Caco-2 (cell line): ENCODE measurements around the gene ATP8A2. TPM values are rescaled to one million over a fixed set of nuclear protein-coding genes. Genes with fewer than 3 reads are reported as not detected.

ENCODE experiments used
- BruUV-seq: library from RNA; stranded (reverse); fragments of 400-500 nt; replicated peaks from 2 replicates; lab custom pipeline; 2021; lab: Mats Ljungman, UMichigan
- CTCF ChIA-PET: fragments of 300-600 bp; sonication (Branson Sonifier 250); formaldehyde crosslinking; loops from one replicate; lab custom pipeline; 2022; ENCODE audit warnings: antibody characterized with exemption; lab: Charles Lee
- POLR2A ChIA-PET: fragments of 300-600 bp; sonication (Branson Sonifier 250); formaldehyde crosslinking; loops from one replicate; lab custom pipeline; 2022; ENCODE audit warnings: antibody characterized with exemption; lab: Charles Lee
- DNase-seq, 2 experiments: peaks; one replicate each; pipeline versions ENCODE4 v3.0.0 to v3.0.0-alpha.2; 2020 to 2022
- H3K27me3 ChIP-seq: replicated peaks from 2 replicates; pipeline ENCODE4 v1.6.0; 2011; ENCODE audit warnings: low read length; ENCODE audit not compliant: control insufficient read depth, insufficient read depth
- H3K36me3 ChIP-seq: 2 replicates; pipeline ENCODE4 v1.5.1; 2011; ENCODE audit warnings: low read length; ENCODE audit not compliant: control insufficient read depth, insufficient read depth
- H3K4me1 ChIP-seq: fragments of 250-450 bp; sonication (Bioruptor Pico); 2 replicates; pipeline ENCODE4 v1.5.1; 2020; ENCODE audit warnings: mild to moderate bottlenecking
- H3K4me3 ChIP-seq: 2 replicates; pipeline ENCODE4 v1.5.1; 2011; ENCODE audit warnings: low read depth, mild to moderate bottlenecking, control low read depth, low read length
- H3K9me3 ChIP-seq: fragments of 250-450 bp; sonication (Bioruptor Pico); 2 replicates; pipeline ENCODE4 v1.5.1; 2020; ENCODE audit warnings: mild to moderate bottlenecking, moderate library complexity
- H3K27ac Mint-ChIP-seq: one replicate; pipeline ENCODE4 v1.8.0; 2022; ENCODE audit warnings: mixed read lengths; ENCODE audit not compliant: unreplicated experiment
- H3K27me3 Mint-ChIP-seq: one replicate; pipeline ENCODE4 v1.8.0; 2022; ENCODE audit warnings: mixed read lengths; ENCODE audit not compliant: insufficient read depth, unreplicated experiment
- H3K36me3 Mint-ChIP-seq: one replicate; pipeline ENCODE4 v1.8.0; 2022; ENCODE audit warnings: mild to moderate bottlenecking, mixed read lengths; ENCODE audit not compliant: insufficient read depth, unreplicated experiment
- H3K4me1 Mint-ChIP-seq: one replicate; pipeline ENCODE4 v1.8.0; 2022; ENCODE audit warnings: low read depth, mixed read lengths; ENCODE audit not compliant: unreplicated experiment
- H3K4me3 Mint-ChIP-seq: one replicate; pipeline ENCODE4 v1.8.0; 2022; ENCODE audit warnings: mild to moderate bottlenecking, moderate library complexity, mixed read lengths; ENCODE audit not compliant: unreplicated experiment
- H3K9me3 Mint-ChIP-seq: one replicate; pipeline ENCODE4 v1.8.0; 2022; ENCODE audit warnings: mixed read lengths; ENCODE audit not compliant: unreplicated experiment
- intact Hi-C: fragments of 100-400 bp; cut with micrococcal nuclease; formaldehyde crosslinking; loops from one replicate; pipeline ENCODE4 v1.10.0; 2022; ENCODE audit not compliant: unreplicated experiment
- total RNA-seq: library from RNA; stranded (reverse); gene quantifications from 2 replicates; pipeline ENCODE4 v1.2.3, GENCODE V29; 2022
- TF ChIP-seq, protein P1 (sequence below), 2 experiments: fragments of 200-600 bp in 1 of 2; IDR thresholded peaks; 1 replicate in 1 of 2; 2 replicates in 1 of 2; pipeline versions ENCODE4 v1.5.1 to v1.8.0; 2011 to 2022; ENCODE audit warnings: antibody characterized with exemption in 1 of 2, control low read depth in 1 of 2, inconsistent platforms in 1 of 2, low read depth in 1 of 2, low read length in 1 of 2, mild to moderate bottlenecking in 1 of 2, moderate library complexity in 1 of 2; ENCODE audit not compliant: insufficient read depth in 1 of 2, severe bottlenecking in 1 of 2, unreplicated experiment in 1 of 2

ATP8A2 gene
- total RNA-seq, 1 experiment from 2014 or later, result 0.05 TPM

DNA sequence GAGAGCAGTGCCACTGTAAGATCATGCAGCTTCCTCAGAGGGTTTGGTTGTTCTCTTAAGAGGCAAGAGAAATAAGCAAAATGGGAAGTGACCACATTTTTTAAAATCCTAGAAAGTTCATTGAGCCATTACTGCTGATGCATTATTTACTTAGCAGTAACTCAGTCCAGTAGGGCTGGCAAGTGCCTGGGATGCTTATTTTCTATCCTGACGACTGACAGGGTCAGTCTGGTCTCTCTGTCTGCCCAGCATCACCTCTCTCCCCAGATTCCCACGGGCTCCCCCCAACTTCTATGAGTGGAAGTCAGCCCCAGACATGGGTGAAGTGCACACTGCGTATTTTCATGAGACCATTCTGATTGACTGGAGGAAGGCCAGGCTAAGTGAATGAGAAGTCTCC is 669.7 kb downstream of the ATP8A2 start:
- ChIA-PET POLR2A (interaction anchor here (0.6 kb wide), 1 partner anchor 197 kb away, joined by 3 read pairs; no protein-coding TSS in a partner anchor), CTCF (no interaction called here)
- Histone ChIP-seq H3K9me3 (no peaks in the 10 kb centered on the region), H3K4me1 (peaks cover 5% of the 10 kb centered on the region; the same call in 1 of the 2 replicates), H3K4me3 (no peak overlapping the region), H3K27me3 (no peaks in the 10 kb centered on the region), H3K36me3 (no peaks in the 10 kb centered on the region)
- H3K27ac Mint-ChIP-seq, result no peak overlapping the region
- no peak for DNase-seq
- H3K36me3 Mint-ChIP-seq, result no peaks in the 10 kb centered on the region
- BruUV-seq, result no TSS peak
- H3K4me3 Mint-ChIP-seq, result no peak overlapping the region
- no peaks in the 10 kb centered on the region for H3K4me1 Mint-ChIP-seq
- peaks cover 2% of the 10 kb centered on the region for H3K27me3 Mint-ChIP-seq
- TF ChIP-seq, protein P1, sequence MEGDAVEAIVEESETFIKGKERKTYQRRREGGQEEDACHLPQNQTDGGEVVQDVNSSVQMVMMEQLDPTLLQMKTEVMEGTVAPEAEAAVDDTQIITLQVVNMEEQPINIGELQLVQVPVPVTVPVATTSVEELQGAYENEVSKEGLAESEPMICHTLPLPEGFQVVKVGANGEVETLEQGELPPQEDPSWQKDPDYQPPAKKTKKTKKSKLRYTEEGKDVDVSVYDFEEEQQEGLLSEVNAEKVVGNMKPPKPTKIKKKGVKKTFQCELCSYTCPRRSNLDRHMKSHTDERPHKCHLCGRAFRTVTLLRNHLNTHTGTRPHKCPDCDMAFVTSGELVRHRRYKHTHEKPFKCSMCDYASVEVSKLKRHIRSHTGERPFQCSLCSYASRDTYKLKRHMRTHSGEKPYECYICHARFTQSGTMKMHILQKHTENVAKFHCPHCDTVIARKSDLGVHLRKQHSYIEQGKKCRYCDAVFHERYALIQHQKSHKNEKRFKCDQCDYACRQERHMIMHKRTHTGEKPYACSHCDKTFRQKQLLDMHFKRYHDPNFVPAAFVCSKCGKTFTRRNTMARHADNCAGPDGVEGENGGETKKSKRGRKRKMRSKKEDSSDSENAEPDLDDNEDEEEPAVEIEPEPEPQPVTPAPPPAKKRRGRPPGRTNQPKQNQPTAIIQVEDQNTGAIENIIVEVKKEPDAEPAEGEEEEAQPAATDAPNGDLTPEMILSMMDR (IDR thresholded peaks at IDR 0.05; ENCODE audit: insufficient read depth in 1 of 2, low read depth in 1 of 2, low read length in 1 of 2, severe bottlenecking in 1 of 2, unreplicated experiment in 1 of 2), result no peak
- no peaks in the 10 kb centered on the region for H3K9me3 Mint-ChIP-seq
- intact Hi-C loops, result no loop called here

DNA sequence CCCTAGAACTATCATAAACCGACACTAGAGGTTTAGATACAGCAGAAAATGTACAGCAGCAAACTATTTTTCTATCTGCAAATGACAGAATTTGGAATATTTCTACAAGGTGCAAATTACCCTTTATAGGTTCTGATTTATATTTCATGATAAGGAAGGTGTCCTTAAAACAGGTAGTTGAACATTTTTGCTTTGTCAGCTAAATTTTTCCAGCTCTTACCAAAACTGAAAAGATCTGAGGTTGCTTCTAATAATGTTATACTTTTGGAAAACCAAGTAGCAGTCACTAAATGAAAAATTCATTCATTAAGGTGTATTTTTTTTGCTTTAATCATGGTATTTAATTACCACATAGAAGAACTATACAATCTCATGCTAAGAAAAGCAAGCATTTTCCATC is 671.0 kb downstream of the ATP8A2 start:
- no peaks in the 10 kb centered on the region for H3K36me3 Mint-ChIP-seq
- no peaks in the 10 kb centered on the region for H3K9me3 ChIP-seq
- no peaks in the 10 kb centered on the region for H3K36me3 ChIP-seq
- BruUV-seq, result no TSS peak
- peaks cover 1% of the 10 kb centered on the region; the same call in 1 of the 2 replicates for H3K27me3 ChIP-seq
- DNase-seq, result no peak
- H3K9me3 Mint-ChIP-seq, result no peaks in the 10 kb centered on the region
- H3K4me3 ChIP-seq, result no peak overlapping the region
- intact Hi-C loops, result no loop called here
- no peaks in the 10 kb centered on the region for H3K4me1 ChIP-seq
- peaks cover 2% of the 10 kb centered on the region for H3K27me3 Mint-ChIP-seq
- ChIA-PET CTCF (interaction anchor here (0.9 kb wide), 1 partner anchor 10 kb away, joined by 3 read pairs; no protein-coding TSS in a partner anchor), POLR2A (no interaction called here)
- no peak overlapping the region for H3K4me3 Mint-ChIP-seq
- no peaks in the 10 kb centered on the region for H3K4me1 Mint-ChIP-seq
- H3K27ac Mint-ChIP-seq, result no peak overlapping the region
- TF ChIP-seq, protein P1 (IDR thresholded peaks at IDR 0.05; ENCODE audit: insufficient read depth in 1 of 2, low read depth in 1 of 2, low read length in 1 of 2, severe bottlenecking in 1 of 2, unreplicated experiment in 1 of 2), result no peak

DNA sequence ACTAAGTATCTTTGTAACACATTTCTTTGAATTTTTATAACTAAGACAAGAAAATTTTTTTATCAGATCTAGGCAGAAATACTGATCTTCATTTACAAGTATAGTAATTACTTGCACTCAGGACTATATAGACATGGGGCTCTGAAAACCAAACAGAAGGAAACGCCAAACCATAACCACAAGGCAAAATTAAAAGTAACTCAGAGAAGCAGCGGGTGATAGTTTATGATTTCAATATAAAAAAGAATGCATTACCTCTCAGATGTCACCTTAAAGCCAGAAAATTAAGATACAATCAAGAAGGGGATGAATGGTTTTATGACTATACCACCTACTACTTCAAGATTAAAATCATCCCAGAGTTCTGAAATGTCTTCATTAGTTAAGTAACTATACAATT is 673.4 kb downstream of the ATP8A2 start:
- CTCF ChIA-PET, result no interaction called here
- POLR2A ChIA-PET, result no interaction called here
- intact Hi-C loops, result no loop called here

More for the DNA sequence above, 673.4 kb downstream of the ATP8A2 start:
- H3K4me1 Mint-ChIP-seq, result no peaks in the 10 kb centered on the region
- H3K9me3 Mint-ChIP-seq, result no peaks in the 10 kb centered on the region
- no TSS peak for BruUV-seq
- H3K36me3 Mint-ChIP-seq, result no peaks in the 10 kb centered on the region
- H3K4me3 ChIP-seq, result no peak overlapping the region
- DNase-seq, result no peak
- H3K4me3 Mint-ChIP-seq, result no peak overlapping the region
- peaks cover 1% of the 10 kb centered on the region; the same call in 1 of the 2 replicates for H3K27me3 ChIP-seq
- H3K9me3 ChIP-seq, result no peaks in the 10 kb centered on the region
- TF ChIP-seq, protein P1 (IDR thresholded peaks at IDR 0.05; ENCODE audit: insufficient read depth in 1 of 2, low read depth in 1 of 2, low read length in 1 of 2, severe bottlenecking in 1 of 2, unreplicated experiment in 1 of 2), result no peak
- H3K4me1 ChIP-seq, result no peaks in the 10 kb centered on the region
- H3K36me3 ChIP-seq, result no peaks in the 10 kb centered on the region
- H3K27me3 Mint-ChIP-seq, result peaks cover 2% of the 10 kb centered on the region
- no peak overlapping the region for H3K27ac Mint-ChIP-seq
